ENCODE results near the gene ENHO. TPM values are rescaled to one million over a fixed set of nuclear protein-coding genes. Genes with fewer than 3 reads are reported as not detected.
A peak's percentile ranks its signal among the peaks of the same experiment; 100 is the strongest.

Gene ENHO
- total and polyA plus RNA-seq, 10 donors: 0.35 to 0.94 (median 0.81) TPM; not detected in 4

GRCh38 chr9:34546102-34546833, 23.5 kb upstream of the ENHO start:
- 83 to 91% (median 87%) methylated on average over 7 of the region's 7 CpGs for WGBS, 5 donors
- no peak for DNase-seq
- H3K4me1 ChIP-seq: peaks cover 0 to 15% (median 0%) of the 10 kb centered on the region in 6 donors
- intact Hi-C loops (cut with DNase I; ENCODE audit: low total_unique reads): loop anchor here (5.0 kb wide), 1 partner anchor 46 kb away; no protein-coding TSS in a partner anchor
- H3K27me3 ChIP-seq (replicated peaks in 1 of 7): peaks cover 0 to 29% (median 6%) of the 10 kb centered on the region in 7 donors
- no peaks in the 10 kb centered on the region for H3K36me3 ChIP-seq
- no peak overlapping the region for H3K4me3 ChIP-seq
- TF ChIP-seq POLR2AphosphoS5 (IDR thresholded peaks at IDR 0.05) (no peak), POLR2A (IDR thresholded peaks at IDR 0.05) (no peak), CTCF (IDR thresholded peaks at IDR 0.05 in 8 of 11, conservative IDR thresholded peaks at IDR 0.05 in 3 of 11) (no peak)
- H3K9me3 ChIP-seq: no peaks in the 10 kb centered on the region
- no peak overlapping the region for H3K27ac ChIP-seq

DNA sequence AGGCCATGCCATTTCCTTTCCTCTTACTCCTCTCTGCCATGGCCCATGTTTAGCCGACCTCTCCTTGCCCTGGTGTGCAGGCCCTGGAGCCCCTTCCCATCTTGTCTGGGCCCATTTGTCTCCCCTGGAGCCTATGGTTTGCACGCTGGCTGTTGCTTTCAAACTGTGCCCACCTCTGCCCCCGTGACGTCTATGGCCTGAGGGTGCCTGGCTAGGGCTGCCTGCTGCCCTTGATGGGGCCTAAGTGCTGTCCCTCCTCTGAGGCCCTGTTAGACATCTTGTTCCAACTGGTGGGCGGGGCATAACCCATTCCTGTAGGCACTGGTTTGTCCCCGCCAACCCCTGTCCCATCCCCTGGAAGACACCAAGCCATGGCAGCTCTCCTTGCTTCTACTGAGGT, 22.7 kb upstream of the ENHO start:
- H3K4me1 ChIP-seq: peaks cover 0 to 15% (median 0%) of the 10 kb centered on the region in 6 donors
- intact Hi-C loops (cut with DNase I; ENCODE audit: low total_unique reads): loop anchor here (5.0 kb wide), 1 partner anchor 47 kb away; no protein-coding TSS in a partner anchor
- no peaks in the 10 kb centered on the region for H3K36me3 ChIP-seq
- H3K4me3 ChIP-seq: no peak overlapping the region
- no peak for DNase-seq
- WGBS, 5 donors: 80 to 87% (median 84%) methylated on average over 6 of the region's 6 CpGs
- TF ChIP-seq POLR2A (IDR thresholded peaks at IDR 0.05): no peak
- TF ChIP-seq POLR2AphosphoS5 (IDR thresholded peaks at IDR 0.05): peak in 1 of 3 donors; percentile 43
- TF ChIP-seq CTCF (IDR thresholded peaks at IDR 0.05 in 8 of 11, conservative IDR thresholded peaks at IDR 0.05 in 3 of 11): no peak
- peaks cover 0 to 29% (median 6%) of the 10 kb centered on the region in 7 donors for H3K27me3 ChIP-seq (replicated peaks in 1 of 7)
- no peak overlapping the region for H3K27ac ChIP-seq
- no peaks in the 10 kb centered on the region for H3K9me3 ChIP-seq

GRCh38 chr9:34544035-34544434, 21.2 kb upstream of the ENHO start:
- 51 to 73% (median 66%) methylated on average over 5 of the region's 5 CpGs for WGBS, 5 donors
- H3K27me3 ChIP-seq (replicated peaks in 1 of 7): peaks cover 0 to 29% (median 6%) of the 10 kb centered on the region in 7 donors
- peaks cover 0 to 15% (median 0%) of the 10 kb centered on the region in 6 donors for H3K4me1 ChIP-seq
- no peak overlapping the region for H3K27ac ChIP-seq
- intact Hi-C loops (cut with DNase I; ENCODE audit: low total_unique reads): no loop called here
- no peak overlapping the region for H3K4me3 ChIP-seq
- TF ChIP-seq POLR2A (IDR thresholded peaks at IDR 0.05) (no peak), CTCF (IDR thresholded peaks at IDR 0.05 in 8 of 11, conservative IDR thresholded peaks at IDR 0.05 in 3 of 11) (no peak), POLR2AphosphoS5 (IDR thresholded peaks at IDR 0.05) (no peak)
- no peak for DNase-seq
- no peaks in the 10 kb centered on the region for H3K36me3 ChIP-seq
- H3K9me3 ChIP-seq: no peaks in the 10 kb centered on the region

- DNase-seq: no peak
- intact Hi-C loops (cut with DNase I; ENCODE audit: low total_unique reads): no loop called here
- 70 to 77% (median 73%) methylated on average over 7 of the region's 7 CpGs for WGBS, 5 donors
Measured at GRCh38 chr9:34541540-34541939, 18.8 kb upstream of the ENHO start.

More at GRCh38 chr9:34541540-34541939, 18.8 kb upstream of the ENHO start:
- Histone ChIP-seq H3K9me3 (no peaks in the 10 kb centered on the region), H3K4me1 (no peaks in the 10 kb centered on the region), H3K27me3 (replicated peaks in 1 of 7) (peaks cover 0 to 26% (median 0%) of the 10 kb centered on the region in 7 donors), H3K27ac (no peak overlapping the region), H3K4me3 (no peak overlapping the region), H3K36me3 (no peaks in the 10 kb centered on the region)
- TF ChIP-seq POLR2A (IDR thresholded peaks at IDR 0.05) (no peak), POLR2AphosphoS5 (IDR thresholded peaks at IDR 0.05) (no peak), CTCF (IDR thresholded peaks at IDR 0.05 in 8 of 11, conservative IDR thresholded peaks at IDR 0.05 in 3 of 11) (no peak)
